Activated T-helper 17 cell treated with anti-CD3 and anti-CD28 coated beads, Interleukin-2, amount 50 U/mL, for 72 hours (primary cell): ENCODE results near the gene SH3RF2. TPM values are rescaled to one million over a fixed set of nuclear protein-coding genes. Genes with fewer than 3 reads are reported as not detected.
"Not testable (repeated sequence)": the region's sequence is repeated elsewhere in the genome, so short reads cannot be mapped to it uniquely, and the experiment has no call there.

Experiments used
- ATAC-seq: fragments of 150-1000 bp; cut with Tn5 transposase; replicated peaks from 2 replicates; pipeline ENCODE4 v1.10.0; 2021; ENCODE audit warnings: mild to moderate bottlenecking, moderate library complexity
- H3K27ac Mint-ChIP-seq: one replicate; pipeline ENCODE4 v1.8.0; 2022; ENCODE audit warnings: mixed read lengths
- H3K27me3 Mint-ChIP-seq: one replicate; pipeline ENCODE4 v1.8.0; 2022; ENCODE audit warnings: mixed read lengths
- H3K36me3 Mint-ChIP-seq: one replicate; pipeline ENCODE4 v1.8.0; 2022; ENCODE audit warnings: low read depth, mild to moderate bottlenecking, mixed read lengths
- H3K4me1 Mint-ChIP-seq: one replicate; pipeline ENCODE4 v1.8.0; 2022; ENCODE audit warnings: mixed read lengths
- H3K4me3 Mint-ChIP-seq: one replicate; pipeline ENCODE4 v1.8.0; 2022; ENCODE audit warnings: mild to moderate bottlenecking, mixed read lengths
- H3K9me3 Mint-ChIP-seq: one replicate; pipeline ENCODE4 v1.8.0; 2022; ENCODE audit warnings: mixed read lengths
- total RNA-seq, 2 donors: library from RNA; stranded (reverse); gene quantifications; one replicate each; pipeline ENCODE4 v1.2.3, GENCODE V29; 2022

SH3RF2 gene
- total RNA-seq, 2 donors from 2014 or later, result 0.80 TPM; not detected in 1

GRCh38 chr5:146081556-146081955 is 145.2 kb downstream of the SH3RF2 start:
- no peak for ATAC-seq

GRCh38 chr5:146082798-146083197 is 146.4 kb downstream of the SH3RF2 start:
- ATAC-seq, result no peak
- H3K4me1 Mint-ChIP-seq, result peaks cover 8% of the 10 kb centered on the region
- H3K27ac Mint-ChIP-seq, result no peak overlapping the region
- H3K4me3 Mint-ChIP-seq, result no peak overlapping the region
- H3K27me3 Mint-ChIP-seq, result peaks cover 8% of the 10 kb centered on the region
- H3K36me3 Mint-ChIP-seq, result no peaks in the 10 kb centered on the region
- H3K9me3 Mint-ChIP-seq, result no peaks in the 10 kb centered on the region

More at GRCh38 chr5:146081556-146081955, 145.2 kb downstream of the SH3RF2 start:
- Mint-ChIP-seq H3K4me1 (peaks cover 8% of the 10 kb centered on the region), H3K4me3 (no peak overlapping the region), H3K27me3 (peaks cover 8% of the 10 kb centered on the region), H3K27ac (no peak overlapping the region), H3K9me3 (no peaks in the 10 kb centered on the region), H3K36me3 (no peaks in the 10 kb centered on the region)

- H3K27ac Mint-ChIP-seq, result no peak overlapping the region
- H3K4me1 Mint-ChIP-seq, result peaks cover 6% of the 10 kb centered on the region
- no peaks in the 10 kb centered on the region for H3K36me3 Mint-ChIP-seq
- peaks cover 8% of the 10 kb centered on the region for H3K27me3 Mint-ChIP-seq
- no peak for ATAC-seq
- H3K4me3 Mint-ChIP-seq, result no peak overlapping the region
- H3K9me3 Mint-ChIP-seq, result no peaks in the 10 kb centered on the region
These were observed 148.0 kb downstream of the SH3RF2 start for GRCh38 chr5:146084376-146084775.

- no peaks in the 10 kb centered on the region for H3K9me3 Mint-ChIP-seq
- ATAC-seq, result no peak
- H3K27me3 Mint-ChIP-seq, result peaks cover 3% of the 10 kb centered on the region
- no peaks in the 10 kb centered on the region for H3K4me1 Mint-ChIP-seq
- H3K36me3 Mint-ChIP-seq, result no peaks in the 10 kb centered on the region
- no peak overlapping the region for H3K27ac Mint-ChIP-seq
- H3K4me3 Mint-ChIP-seq, result no peak overlapping the region
These were observed 151.7 kb downstream of the SH3RF2 start for GRCh38 chr5:146088098-146088497.

- Mint-ChIP-seq H3K4me3 (no peak overlapping the region), H3K9me3 (no peaks in the 10 kb centered on the region)
- ATAC-seq, result no peak
These were observed 152.9 kb downstream of the SH3RF2 start for GRCh38 chr5:146089287-146089686.

GRCh38 chr5:146091881-146092280 is 155.5 kb downstream of the SH3RF2 start:
- no peak overlapping the region for H3K4me3 Mint-ChIP-seq

More at GRCh38 chr5:146089287-146089686, 152.9 kb downstream of the SH3RF2 start:
- H3K4me1 Mint-ChIP-seq, result no peaks in the 10 kb centered on the region
- no peaks in the 10 kb centered on the region for H3K36me3 Mint-ChIP-seq
- no peaks in the 10 kb centered on the region for H3K27me3 Mint-ChIP-seq
- no peak overlapping the region for H3K27ac Mint-ChIP-seq

GRCh38 chr5:146098047-146098446 is 161.7 kb downstream of the SH3RF2 start:
- ATAC-seq, result no peak
- Mint-ChIP-seq H3K27ac (no peak overlapping the region), H3K9me3 (no peaks in the 10 kb centered on the region), H3K4me1 (no peaks in the 10 kb centered on the region), H3K4me3 (no peak overlapping the region), H3K27me3 (no peaks in the 10 kb centered on the region), H3K36me3 (no peaks in the 10 kb centered on the region)

More at GRCh38 chr5:146091881-146092280, 155.5 kb downstream of the SH3RF2 start:
- no peaks in the 10 kb centered on the region for H3K9me3 Mint-ChIP-seq
- H3K36me3 Mint-ChIP-seq, result no peaks in the 10 kb centered on the region
- H3K27me3 Mint-ChIP-seq, result no peaks in the 10 kb centered on the region
- ATAC-seq, result no peak
- no peak overlapping the region for H3K27ac Mint-ChIP-seq
- H3K4me1 Mint-ChIP-seq, result no peaks in the 10 kb centered on the region

- H3K27ac Mint-ChIP-seq, result no peak overlapping the region
- peaks cover 11% of the 10 kb centered on the region for H3K36me3 Mint-ChIP-seq
- no peaks in the 10 kb centered on the region for H3K27me3 Mint-ChIP-seq
- no peaks in the 10 kb centered on the region for H3K4me1 Mint-ChIP-seq
- H3K9me3 Mint-ChIP-seq, result no peaks in the 10 kb centered on the region
- no peak for ATAC-seq
- no peak overlapping the region for H3K4me3 Mint-ChIP-seq
These were observed 165.3 kb downstream of the SH3RF2 start for GRCh38 chr5:146101646-146102045.

- peaks cover 11% of the 10 kb centered on the region for H3K36me3 Mint-ChIP-seq
- no peaks in the 10 kb centered on the region for H3K27me3 Mint-ChIP-seq
- ATAC-seq, result no peak
- peaks cover 5% of the 10 kb centered on the region for H3K4me1 Mint-ChIP-seq
- H3K27ac Mint-ChIP-seq, result no peak overlapping the region
- H3K4me3 Mint-ChIP-seq, result no peak overlapping the region
- H3K9me3 Mint-ChIP-seq, result no peaks in the 10 kb centered on the region
These were observed 167.2 kb downstream of the SH3RF2 start for GRCh38 chr5:146103594-146103993.

GRCh38 chr5:146105477-146105876 is 169.1 kb downstream of the SH3RF2 start, which contains the start of gene PLAC8L1:
Gene PLAC8L1, minus strand, starts transcription at chr5:146105577. Its CDS starts 1,266 bp downstream, at chr5:146104311.
- H3K4me3 Mint-ChIP-seq, result no peak within 1 kb of the TSS
- H3K4me1 Mint-ChIP-seq, result peaks cover 5% of the 10 kb centered on the region
- no peaks in the 10 kb centered on the region for H3K9me3 Mint-ChIP-seq
- peaks cover 11% of the 10 kb centered on the region for H3K36me3 Mint-ChIP-seq
- H3K27ac Mint-ChIP-seq, result no peak within 1 kb of the TSS
- no peaks in the 10 kb centered on the region for H3K27me3 Mint-ChIP-seq
- no peak for ATAC-seq

GRCh38 chr5:146107901-146108300 is 171.5 kb downstream of the SH3RF2 start:
- H3K27me3 Mint-ChIP-seq, result no peaks in the 10 kb centered on the region
- H3K4me3 Mint-ChIP-seq, result no peak overlapping the region
- H3K27ac Mint-ChIP-seq, result no peak overlapping the region
- peaks cover 5% of the 10 kb centered on the region for H3K4me1 Mint-ChIP-seq
- H3K36me3 Mint-ChIP-seq, result peaks cover 28% of the 10 kb centered on the region
- H3K9me3 Mint-ChIP-seq, result no peaks in the 10 kb centered on the region
- no peak for ATAC-seq

- H3K4me3 Mint-ChIP-seq, H3K9me3 Mint-ChIP-seq, ATAC-seq, H3K27ac Mint-ChIP-seq, H3K4me1 Mint-ChIP-seq, H3K27me3 Mint-ChIP-seq: not testable (repeated sequence)
- H3K36me3 Mint-ChIP-seq, result peaks cover 38% of the 10 kb centered on the region
These were observed 172.5 kb downstream of the SH3RF2 start for GRCh38 chr5:146108870-146109269.

GRCh38 chr5:146109379-146109778 is 173.0 kb downstream of the SH3RF2 start:
- H3K36me3 Mint-ChIP-seq, result peaks cover 39% of the 10 kb centered on the region
- no peak overlapping the region for H3K4me3 Mint-ChIP-seq
- peaks cover 5% of the 10 kb centered on the region for H3K4me1 Mint-ChIP-seq
- ATAC-seq, result no peak
- no peaks in the 10 kb centered on the region for H3K9me3 Mint-ChIP-seq
- no peaks in the 10 kb centered on the region for H3K27me3 Mint-ChIP-seq
- H3K27ac Mint-ChIP-seq, result no peak overlapping the region

- no peaks in the 10 kb centered on the region for H3K9me3 Mint-ChIP-seq
- H3K4me1 Mint-ChIP-seq, result peaks cover 5% of the 10 kb centered on the region
- no peak overlapping the region for H3K27ac Mint-ChIP-seq
- no peak for ATAC-seq
- peaks cover 52% of the 10 kb centered on the region for H3K36me3 Mint-ChIP-seq
- no peaks in the 10 kb centered on the region for H3K27me3 Mint-ChIP-seq
- no peak overlapping the region for H3K4me3 Mint-ChIP-seq
These were observed 175.0 kb downstream of the SH3RF2 start for GRCh38 chr5:146111409-146111808.

- Mint-ChIP-seq H3K4me1 (no peaks in the 10 kb centered on the region), H3K4me3 (no peak overlapping the region), H3K27me3 (no peaks in the 10 kb centered on the region), H3K9me3 (no peaks in the 10 kb centered on the region), H3K27ac (no peak overlapping the region), H3K36me3 (peaks cover 63% of the 10 kb centered on the region)
- ATAC-seq, result no peak
These were observed 176.1 kb downstream of the SH3RF2 start for GRCh38 chr5:146112476-146112875.
